Nephron (organoid): ENCODE measurements around the gene BACH1.

Experiments used
- H3K27ac Mint-ChIP-seq, 3 experiments: 2 replicates each; pipeline ENCODE4 v1.8.0; 2020; ENCODE audit warnings: mixed read lengths in 3 of 3, mild to moderate bottlenecking in 2 of 3, moderate library complexity in 1 of 3
- H3K27me3 Mint-ChIP-seq: 2 replicates; pipeline ENCODE4 v1.8.0; 2021; ENCODE audit warnings: low read depth, mild to moderate bottlenecking, moderate library complexity, mixed read lengths
- H3K36me3 Mint-ChIP-seq: 2 replicates; pipeline ENCODE4 v1.8.0; 2020; ENCODE audit warnings: low read depth, mixed read lengths
- H3K4me1 Mint-ChIP-seq: 2 replicates; pipeline ENCODE4 v1.8.0; 2020; ENCODE audit warnings: mixed read lengths
- H3K4me3 Mint-ChIP-seq, 3 experiments: 2 replicates each; pipeline ENCODE4 v1.8.0; 2020; ENCODE audit warnings: mild to moderate bottlenecking in 3 of 3, mixed read lengths in 3 of 3, moderate library complexity in 2 of 3
- H3K9me3 Mint-ChIP-seq: 2 replicates; pipeline ENCODE4 v1.8.0; 2020; ENCODE audit warnings: mixed read lengths
- TF ChIP-seq, protein P1 (sequence below), 3 experiments: fragments of 200-600 bp; sonication (generic); IDR thresholded peaks; one replicate each; pipeline ENCODE4 v1.5.0; 2021; ENCODE audit warnings: antibody characterized with exemption in 3 of 3; ENCODE audit not compliant: unreplicated experiment in 3 of 3

BACH1 gene

DNA sequence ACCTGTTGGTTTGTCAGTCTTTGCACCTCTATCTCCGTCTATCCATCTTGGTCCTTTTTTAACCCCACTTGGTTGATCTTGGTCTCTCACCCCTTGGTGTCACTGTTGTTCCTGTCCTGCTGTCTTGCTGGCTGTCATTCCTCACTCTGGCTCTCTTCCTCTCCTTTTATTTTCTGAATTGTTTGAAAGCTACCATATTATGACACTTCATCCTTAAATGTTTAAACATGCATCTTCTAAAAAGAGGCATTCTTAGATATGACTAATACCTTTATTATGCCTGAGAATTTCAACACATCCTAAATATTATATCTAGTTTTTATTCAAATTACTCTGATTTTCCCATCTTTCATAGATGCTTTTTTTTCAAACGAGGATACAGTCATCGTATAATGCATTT is 37.0 kb downstream of the BACH1 start:
- H3K4me1 Mint-ChIP-seq: peaks cover 23% of the 10 kb centered on the region
- no peak overlapping the region for H3K27ac Mint-ChIP-seq
- no peaks in the 10 kb centered on the region for H3K9me3 Mint-ChIP-seq
- H3K4me3 Mint-ChIP-seq: no peak overlapping the region
- TF ChIP-seq, protein P1, sequence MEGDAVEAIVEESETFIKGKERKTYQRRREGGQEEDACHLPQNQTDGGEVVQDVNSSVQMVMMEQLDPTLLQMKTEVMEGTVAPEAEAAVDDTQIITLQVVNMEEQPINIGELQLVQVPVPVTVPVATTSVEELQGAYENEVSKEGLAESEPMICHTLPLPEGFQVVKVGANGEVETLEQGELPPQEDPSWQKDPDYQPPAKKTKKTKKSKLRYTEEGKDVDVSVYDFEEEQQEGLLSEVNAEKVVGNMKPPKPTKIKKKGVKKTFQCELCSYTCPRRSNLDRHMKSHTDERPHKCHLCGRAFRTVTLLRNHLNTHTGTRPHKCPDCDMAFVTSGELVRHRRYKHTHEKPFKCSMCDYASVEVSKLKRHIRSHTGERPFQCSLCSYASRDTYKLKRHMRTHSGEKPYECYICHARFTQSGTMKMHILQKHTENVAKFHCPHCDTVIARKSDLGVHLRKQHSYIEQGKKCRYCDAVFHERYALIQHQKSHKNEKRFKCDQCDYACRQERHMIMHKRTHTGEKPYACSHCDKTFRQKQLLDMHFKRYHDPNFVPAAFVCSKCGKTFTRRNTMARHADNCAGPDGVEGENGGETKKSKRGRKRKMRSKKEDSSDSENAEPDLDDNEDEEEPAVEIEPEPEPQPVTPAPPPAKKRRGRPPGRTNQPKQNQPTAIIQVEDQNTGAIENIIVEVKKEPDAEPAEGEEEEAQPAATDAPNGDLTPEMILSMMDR (IDR thresholded peaks at IDR 0.05; ENCODE audit: unreplicated experiment in 3 of 3): no peak
- peaks cover 45% of the 10 kb centered on the region for H3K36me3 Mint-ChIP-seq
- no peaks in the 10 kb centered on the region for H3K27me3 Mint-ChIP-seq

DNA sequence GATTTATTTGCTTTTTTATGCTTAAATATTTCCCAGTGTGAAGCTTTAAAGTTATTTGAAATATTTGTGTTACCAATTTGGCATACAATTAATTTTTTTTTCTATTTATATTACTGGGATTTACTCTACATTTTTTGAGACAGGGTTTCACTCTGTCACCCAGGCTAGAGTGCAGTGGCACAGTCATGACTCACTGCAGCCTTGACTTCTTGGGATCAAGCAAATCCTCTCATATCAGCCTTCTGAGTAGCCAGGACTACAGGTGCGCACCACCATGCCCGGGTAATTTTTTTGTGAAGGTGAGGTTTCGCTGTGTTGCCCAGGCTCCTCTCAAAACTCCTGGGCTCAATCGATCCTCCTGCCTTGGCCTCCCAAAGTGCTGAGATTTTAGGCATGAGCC is 39.5 kb downstream of the BACH1 start:
- H3K9me3 Mint-ChIP-seq: no peaks in the 10 kb centered on the region
- no peaks in the 10 kb centered on the region for H3K27me3 Mint-ChIP-seq
- H3K4me1 Mint-ChIP-seq: peaks cover 19% of the 10 kb centered on the region
- no peak overlapping the region for H3K27ac Mint-ChIP-seq
- H3K4me3 Mint-ChIP-seq: no peak overlapping the region
- peaks cover 44% of the 10 kb centered on the region for H3K36me3 Mint-ChIP-seq
- TF ChIP-seq, protein P1 (IDR thresholded peaks at IDR 0.05; ENCODE audit: unreplicated experiment in 3 of 3): no peak

DNA sequence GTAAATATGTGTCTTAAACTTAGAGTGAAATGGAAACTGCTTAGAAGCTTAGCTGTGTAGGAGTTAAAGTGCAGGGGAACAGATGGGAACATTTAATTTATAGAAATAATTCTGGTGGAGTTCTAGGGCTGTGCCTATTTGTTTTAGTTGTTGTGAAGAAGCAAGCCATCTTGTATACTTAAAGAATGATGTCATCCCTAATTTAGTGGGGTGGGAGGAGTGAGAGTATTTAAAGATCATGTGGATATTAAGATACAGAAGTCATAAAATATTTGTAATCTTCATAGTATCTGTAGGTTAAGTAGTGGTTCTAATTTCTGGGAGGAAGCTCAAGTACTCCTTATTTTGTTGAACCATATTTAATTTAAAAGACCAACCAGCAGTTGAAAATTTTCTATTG is 41.5 kb downstream of the BACH1 start:
- Mint-ChIP-seq H3K27me3 (no peaks in the 10 kb centered on the region), H3K4me1 (peaks cover 10% of the 10 kb centered on the region), H3K9me3 (no peaks in the 10 kb centered on the region), H3K4me3 (no peak overlapping the region), H3K27ac (peak overlapping the region in 2 of 3 experiments; percentile 19 to 39), H3K36me3 (peaks cover 51% of the 10 kb centered on the region)
- TF ChIP-seq, protein P1 (IDR thresholded peaks at IDR 0.05; ENCODE audit: unreplicated experiment in 3 of 3): no peak

DNA sequence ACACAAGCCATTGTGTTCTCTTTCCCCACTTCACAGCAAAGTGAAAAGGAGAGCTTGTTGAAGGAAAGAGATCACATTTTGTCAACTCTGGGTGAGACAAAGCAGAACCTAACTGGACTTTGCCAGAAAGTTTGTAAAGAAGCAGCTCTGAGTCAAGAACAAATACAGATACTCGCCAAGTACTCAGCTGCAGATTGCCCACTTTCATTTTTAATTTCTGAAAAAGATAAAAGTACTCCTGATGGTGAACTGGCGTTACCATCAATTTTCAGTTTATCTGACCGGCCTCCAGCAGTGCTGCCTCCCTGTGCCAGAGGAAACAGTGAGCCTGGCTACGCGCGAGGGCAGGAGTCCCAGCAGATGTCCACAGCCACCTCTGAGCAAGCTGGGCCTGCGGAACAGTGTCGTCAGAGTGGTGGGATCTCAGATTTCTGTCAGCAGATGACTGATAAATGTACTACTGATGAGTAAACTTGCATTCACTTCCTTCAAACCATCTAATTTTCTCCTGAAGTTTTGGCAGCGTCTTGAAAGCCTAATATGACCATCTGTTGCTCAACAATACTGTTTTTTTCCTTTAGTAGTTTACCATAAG is 43.7 kb downstream of the BACH1 start:
- Mint-ChIP-seq H3K9me3 (no peaks in the 10 kb centered on the region), H3K4me1 (peaks cover 17% of the 10 kb centered on the region), H3K27ac (no peak overlapping the region), H3K27me3 (no peaks in the 10 kb centered on the region), H3K36me3 (peaks cover 44% of the 10 kb centered on the region), H3K4me3 (no peak overlapping the region)
- TF ChIP-seq, protein P1 (IDR thresholded peaks at IDR 0.05; ENCODE audit: unreplicated experiment in 3 of 3): no peak

DNA sequence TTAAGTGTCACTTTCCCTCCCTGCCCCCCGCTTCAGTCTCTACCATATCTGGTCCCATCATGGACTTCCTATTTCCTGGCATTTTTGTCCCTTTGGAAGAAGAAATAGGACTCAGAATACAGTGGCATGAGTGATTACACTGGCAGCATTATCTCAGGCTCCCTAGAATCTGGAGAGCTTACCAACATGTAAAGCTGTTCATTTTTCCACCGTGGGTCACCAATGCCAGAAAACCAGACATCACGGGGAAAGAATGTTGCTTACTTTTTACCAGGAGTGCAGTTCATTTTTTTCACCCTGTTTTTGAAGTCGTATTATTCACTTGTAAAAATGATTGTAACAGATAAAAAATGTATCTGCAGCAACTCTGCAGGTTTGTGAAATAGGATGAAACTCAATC is 44.8 kb downstream of the BACH1 start:
- TF ChIP-seq, protein P1 (IDR thresholded peaks at IDR 0.05; ENCODE audit: unreplicated experiment in 3 of 3): no peak
- H3K4me3 Mint-ChIP-seq: no peak overlapping the region
- no peaks in the 10 kb centered on the region for H3K27me3 Mint-ChIP-seq
- H3K27ac Mint-ChIP-seq: no peak overlapping the region
- peaks cover 43% of the 10 kb centered on the region for H3K36me3 Mint-ChIP-seq
- H3K9me3 Mint-ChIP-seq: no peaks in the 10 kb centered on the region
- peaks cover 17% of the 10 kb centered on the region for H3K4me1 Mint-ChIP-seq

DNA sequence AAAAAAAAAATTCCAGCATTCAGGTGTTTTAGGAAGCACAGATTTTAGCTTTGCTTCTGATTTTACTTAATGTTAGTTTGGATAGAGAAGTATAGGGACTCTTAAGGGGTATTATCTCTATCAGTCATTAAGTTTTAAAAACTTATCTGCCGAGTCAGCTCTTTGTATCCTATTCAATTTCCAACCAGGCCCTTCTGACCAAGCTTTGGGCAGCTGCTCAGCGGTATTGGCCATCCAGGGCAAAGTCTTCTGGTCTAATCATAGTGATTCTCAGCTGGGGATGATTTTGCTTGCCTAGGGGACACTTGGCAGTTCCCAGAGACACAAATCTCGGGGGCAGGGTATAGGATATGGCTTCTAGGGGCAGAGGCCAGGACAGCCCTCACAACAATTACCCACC is 47.6 kb downstream of the BACH1 start:
- Mint-ChIP-seq H3K27ac (peak overlapping the region in 1 of 3 experiments; percentile 32), H3K9me3 (no peaks in the 10 kb centered on the region), H3K4me3 (no peak overlapping the region), H3K4me1 (peaks cover 24% of the 10 kb centered on the region), H3K27me3 (no peaks in the 10 kb centered on the region), H3K36me3 (peaks cover 37% of the 10 kb centered on the region)
- TF ChIP-seq, protein P1 (IDR thresholded peaks at IDR 0.05; ENCODE audit: unreplicated experiment in 3 of 3): no peak
